Right renal pelvis (tissue), 4 donors: Measurements from ENCODE around the gene HIBCH. TPM values are rescaled to one million over a fixed set of nuclear protein-coding genes. Genes with fewer than 3 reads are reported as not detected.
"Not testable (repeated sequence)": the region's sequence is repeated elsewhere in the genome, so short reads cannot be mapped to it uniquely, and the experiment has no call there.

Experiments used
- DNase-seq, 4 donors: peaks; one replicate each; pipeline ENCODE4 v3.0.0-alpha.2; 2013; ENCODE audit warnings: low read depth in 4 of 4, low spot score in 3 of 4, missing footprints in 1 of 4
- polyA plus RNA-seq, 4 donors: library from polyadenylated mRNA; unstranded; fragments of 120-200 nt; gene quantifications; one replicate each; pipeline ENCODE4 v1.2.1, GENCODE V29; 2013; ENCODE audit not compliant: insufficient read length in 4 of 4

HIBCH gene
- polyA plus RNA-seq, 4 donors = 78.9 to 87.4 (median 79.3) TPM

DNA sequence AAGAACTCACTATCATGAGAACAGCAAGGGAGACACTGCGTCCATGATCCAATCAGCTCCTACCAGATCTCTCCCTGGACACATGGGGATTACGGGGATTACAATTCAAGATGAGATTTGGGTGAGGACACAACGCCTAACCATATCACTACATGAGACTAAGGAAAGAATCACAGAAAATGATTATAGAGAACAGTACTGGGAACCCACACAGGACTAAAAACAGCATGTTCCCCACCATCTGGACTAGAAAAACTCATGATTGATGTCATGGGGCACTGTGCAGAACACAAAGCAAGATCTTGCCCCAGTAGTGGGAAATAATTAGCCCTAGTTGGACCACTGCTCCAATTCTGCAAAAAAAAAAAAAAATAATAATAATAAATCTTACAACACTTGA, 63.5 kb downstream of the HIBCH start:
- DNase-seq = no peak

DNA sequence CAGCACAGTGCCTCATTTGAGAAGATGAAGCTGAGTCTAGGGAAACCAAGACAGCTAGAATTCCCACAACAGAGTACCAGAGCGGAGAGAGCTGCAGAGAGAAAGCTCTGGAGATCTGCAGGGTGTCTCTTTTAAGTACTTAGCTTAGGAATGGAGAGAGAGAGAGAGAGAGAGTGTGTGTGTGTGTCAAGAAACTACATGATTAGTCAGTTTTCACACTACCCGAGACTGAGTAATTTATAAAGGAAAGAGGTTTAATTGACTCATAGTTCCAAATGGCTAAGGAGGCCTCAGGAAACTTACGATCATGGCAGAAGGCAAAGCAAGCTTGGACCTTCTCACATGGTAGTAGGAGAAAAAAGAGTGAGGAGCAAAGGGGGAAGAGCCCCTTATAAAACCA, 64.0 kb downstream of the HIBCH start:
- no peak for DNase-seq

DNA sequence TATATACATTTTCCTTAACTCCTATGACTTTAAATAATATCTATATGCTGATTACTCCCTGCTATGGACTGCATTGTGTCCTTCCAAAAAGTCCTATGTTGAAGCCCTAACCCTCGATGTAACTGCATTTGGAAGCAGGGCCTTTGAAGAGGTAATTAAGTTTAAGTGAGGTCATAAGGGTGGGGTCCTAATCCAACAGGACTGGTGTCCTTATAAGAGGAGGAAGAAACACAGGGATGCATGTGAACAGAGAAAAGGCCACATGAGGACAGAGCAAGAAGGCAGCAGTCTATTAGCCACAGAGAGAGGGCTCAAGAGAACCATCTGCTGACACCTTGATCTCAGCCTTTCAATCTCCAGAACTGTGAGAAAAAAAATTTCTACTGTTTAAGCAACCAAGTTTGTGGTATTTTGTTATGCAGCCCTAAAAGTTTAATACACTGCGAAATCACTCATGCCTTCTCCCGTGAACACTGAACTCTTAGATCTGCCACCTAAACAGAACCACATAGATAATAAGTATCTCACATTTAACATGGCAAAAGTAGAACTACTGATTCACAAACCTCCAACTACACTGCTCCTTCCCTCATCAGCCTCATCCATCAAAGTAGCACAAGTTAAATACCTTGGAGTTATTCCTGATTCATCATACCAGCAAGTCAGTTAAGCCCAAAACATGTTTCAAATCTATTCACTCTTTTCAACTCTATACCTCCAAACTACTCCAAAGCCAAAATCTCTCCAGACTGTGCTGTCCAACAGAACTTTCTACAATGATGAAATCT, 65.4 kb downstream of the HIBCH start:
- no peak for DNase-seq

DNA sequence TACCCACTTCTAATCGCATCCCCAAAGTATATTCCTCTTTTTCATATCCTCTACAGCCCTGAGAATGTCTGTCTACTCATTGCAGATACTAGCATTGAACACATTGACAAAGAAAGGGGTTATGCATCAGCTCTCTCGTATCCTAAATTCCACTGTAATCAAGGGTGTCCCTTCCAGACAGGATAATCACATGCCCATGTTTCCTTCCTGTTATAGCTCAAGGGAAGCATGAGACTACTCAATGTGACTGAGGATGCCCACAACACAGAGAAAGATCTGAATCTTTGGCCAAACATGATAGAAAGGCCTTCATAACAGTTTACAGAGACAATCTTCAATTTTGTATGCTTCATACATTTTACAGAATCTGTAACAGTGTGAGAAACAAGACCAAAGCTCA, 69.2 kb downstream of the HIBCH start:
- DNase-seq = no peak

DNA sequence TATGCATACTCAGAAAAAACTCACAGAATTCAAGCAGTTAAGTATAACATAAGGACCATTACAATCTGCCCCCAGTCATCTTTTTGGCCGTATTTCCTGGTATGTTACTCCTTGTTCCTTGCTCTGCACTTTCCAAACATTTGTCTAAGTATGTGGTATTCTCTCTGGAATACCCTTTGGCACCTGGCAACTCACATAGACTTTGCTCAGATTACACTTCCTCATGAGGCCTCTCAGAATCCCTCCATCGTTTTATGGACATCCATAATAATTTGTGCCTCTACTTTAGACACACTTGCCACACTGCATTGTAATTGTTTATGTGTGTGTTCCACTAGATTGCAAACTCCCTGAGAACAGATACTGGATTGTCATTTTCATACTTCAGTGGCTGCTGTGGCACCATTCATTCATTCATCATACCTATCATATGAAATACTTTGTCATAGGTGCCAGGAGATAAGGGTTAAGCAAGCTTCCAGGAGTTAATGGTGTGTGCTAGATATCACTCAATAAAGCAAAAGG, 84.0 kb downstream of the HIBCH start:
- no peak for DNase-seq

DNA sequence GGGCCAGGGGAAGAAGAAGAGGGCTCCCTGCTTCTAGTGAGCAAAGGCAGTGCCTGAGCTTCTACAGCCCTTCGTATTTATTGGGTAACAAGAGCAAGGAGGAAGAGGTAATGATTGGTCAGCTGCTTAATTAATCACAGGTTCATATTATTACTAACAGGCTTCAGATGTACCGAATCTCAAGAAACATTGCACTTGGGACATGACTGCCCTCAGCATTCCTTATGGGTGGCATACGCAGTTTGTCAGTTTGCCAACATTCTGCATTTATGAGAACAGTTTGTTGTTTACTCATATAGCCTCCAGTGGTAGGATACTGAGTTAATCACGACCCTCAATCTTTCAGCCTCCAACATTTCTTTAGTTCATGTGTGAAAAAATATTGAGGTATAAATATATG, 84.5 kb downstream of the HIBCH start:
- DNase-seq = no peak

DNA sequence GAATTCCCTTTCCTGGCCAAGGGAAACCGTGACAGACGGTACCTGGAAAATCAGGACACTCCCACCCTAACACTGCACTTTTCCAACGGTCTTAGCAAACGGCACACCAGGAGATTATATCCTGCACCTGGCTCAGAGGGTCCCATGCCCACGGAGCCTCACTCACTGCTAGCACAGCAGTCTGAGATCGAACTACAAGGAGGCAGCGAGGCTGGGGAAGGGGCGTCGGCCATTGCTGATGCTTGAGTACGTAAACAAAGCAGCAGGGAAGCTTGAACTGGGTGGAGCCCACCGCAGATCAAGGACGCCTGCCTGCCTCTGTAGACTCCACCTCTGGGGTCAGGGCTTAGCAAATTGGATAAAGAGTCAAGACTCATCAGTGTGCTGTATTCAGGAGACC, 95.6 kb downstream of the HIBCH start:
- not testable (repeated sequence) for DNase-seq

DNA sequence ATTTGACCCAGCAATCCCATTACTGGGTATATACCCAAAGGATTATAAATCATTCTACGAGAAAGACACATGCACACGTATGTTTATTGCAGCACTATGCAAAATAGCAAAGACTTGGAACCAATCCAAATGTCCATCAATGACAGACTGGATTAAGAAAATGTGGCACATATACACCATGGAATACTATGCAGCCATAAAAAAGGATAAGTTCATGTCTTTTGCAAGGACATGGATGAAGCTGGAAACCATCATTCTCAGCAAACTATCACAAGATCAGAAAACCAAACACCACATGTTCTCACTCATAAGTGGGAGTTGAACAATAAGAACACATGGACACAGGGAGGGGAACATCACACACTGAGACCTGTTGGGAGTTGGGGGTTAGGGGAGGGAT, 96.9 kb downstream of the HIBCH start:
- DNase-seq = not testable (repeated sequence)

DNA sequence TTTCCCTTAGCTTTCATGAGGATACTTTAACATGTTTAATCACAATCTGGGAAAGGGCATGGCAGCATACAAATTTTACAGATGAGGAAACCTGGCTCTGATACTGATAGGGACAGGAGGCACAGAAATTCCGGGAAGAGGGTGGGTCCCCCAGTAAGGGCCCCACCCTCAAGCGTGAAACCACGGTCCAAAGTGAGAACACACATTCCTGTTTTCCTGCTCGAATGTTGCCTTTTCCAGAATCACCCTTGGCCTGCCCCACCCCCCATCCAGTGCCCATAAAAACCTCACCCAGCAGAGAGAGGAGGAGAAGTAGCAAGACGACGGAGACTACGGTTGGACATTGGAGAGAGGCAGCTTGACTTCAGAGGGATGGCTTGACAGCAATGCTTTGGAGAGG, 98.2 kb downstream of the HIBCH start:
- DNase-seq = no peak

DNA sequence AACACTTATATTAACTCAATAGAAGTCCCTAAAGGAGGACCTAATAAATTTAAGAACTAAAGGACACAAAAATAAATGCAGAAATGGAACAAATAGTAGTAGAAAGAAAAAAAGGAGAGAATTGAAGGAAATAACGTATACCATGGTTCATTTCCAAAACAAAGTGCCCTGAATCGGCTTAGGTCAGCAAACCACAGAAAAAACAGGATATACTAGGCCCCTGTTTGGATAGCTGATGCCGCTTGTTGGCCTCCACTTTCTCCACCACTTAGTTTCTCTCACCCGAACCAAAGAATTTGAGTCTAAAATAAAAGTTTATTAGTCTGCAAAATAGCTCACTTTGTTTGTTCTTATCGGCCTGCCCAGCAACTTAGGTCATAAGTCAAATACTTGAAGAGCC, 100.4 kb downstream of the HIBCH start:
- no peak for DNase-seq

DNA sequence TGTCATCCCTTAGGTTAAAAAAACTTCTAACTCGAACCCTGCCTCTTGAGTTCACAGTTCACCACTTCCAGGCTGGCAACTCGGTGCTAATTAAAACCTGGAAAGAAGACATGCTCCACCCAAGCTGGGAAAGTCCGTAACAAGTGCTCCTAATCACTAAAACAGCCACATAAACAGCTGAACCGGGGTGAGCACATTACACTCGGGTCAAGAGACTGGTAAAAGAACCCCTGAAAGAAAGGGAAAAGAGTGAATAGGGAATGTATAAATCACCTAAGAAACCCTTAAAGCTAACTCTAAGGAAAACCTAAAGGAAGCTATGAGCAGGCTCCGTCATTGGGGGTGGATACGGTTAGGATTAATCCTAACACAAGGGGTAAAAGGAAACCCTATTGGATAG, 102.0 kb downstream of the HIBCH start:
- no peak for DNase-seq

DNA sequence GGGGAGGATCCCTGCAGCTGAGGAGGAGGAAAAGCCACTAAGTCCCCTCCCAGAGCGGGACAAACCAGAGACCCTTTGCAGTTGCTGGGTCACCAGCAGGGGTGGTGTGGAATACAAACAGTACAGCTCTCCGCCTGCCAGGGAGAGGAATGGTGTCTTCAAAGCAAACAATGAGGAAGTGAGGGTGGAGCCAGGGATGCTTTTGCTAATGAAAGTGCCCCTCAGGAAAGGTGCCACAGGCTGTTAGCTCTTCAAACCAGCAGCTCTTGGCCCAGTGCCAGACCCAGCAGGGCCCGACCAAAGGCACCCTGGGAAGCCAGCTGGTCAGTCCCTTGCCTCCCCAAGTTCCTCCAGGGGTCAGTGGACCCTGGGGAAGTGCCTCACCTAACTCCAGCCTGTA, 102.8 kb downstream of the HIBCH start:
- DNase-seq = no peak

DNA sequence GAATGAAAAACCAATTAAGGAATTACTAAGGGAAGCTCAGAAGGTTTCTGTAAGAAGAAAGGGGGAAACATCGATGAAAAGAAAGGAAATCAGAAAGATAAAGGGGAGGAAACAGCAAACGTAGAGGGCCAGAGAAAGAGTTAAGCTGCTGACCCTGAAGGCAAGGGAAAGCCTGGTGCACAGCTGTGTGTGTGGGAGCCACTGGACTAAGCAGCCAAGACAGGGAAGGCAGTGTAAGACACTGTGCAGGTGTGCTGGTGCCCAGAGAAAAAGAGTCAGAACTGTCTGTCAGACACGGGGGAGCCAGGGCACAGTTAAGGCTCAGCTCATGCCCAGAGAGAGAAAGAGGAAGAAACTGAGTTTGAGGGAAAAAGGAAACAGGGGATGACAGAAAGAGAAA, 104.0 kb downstream of the HIBCH start:
- no peak for DNase-seq

DNA sequence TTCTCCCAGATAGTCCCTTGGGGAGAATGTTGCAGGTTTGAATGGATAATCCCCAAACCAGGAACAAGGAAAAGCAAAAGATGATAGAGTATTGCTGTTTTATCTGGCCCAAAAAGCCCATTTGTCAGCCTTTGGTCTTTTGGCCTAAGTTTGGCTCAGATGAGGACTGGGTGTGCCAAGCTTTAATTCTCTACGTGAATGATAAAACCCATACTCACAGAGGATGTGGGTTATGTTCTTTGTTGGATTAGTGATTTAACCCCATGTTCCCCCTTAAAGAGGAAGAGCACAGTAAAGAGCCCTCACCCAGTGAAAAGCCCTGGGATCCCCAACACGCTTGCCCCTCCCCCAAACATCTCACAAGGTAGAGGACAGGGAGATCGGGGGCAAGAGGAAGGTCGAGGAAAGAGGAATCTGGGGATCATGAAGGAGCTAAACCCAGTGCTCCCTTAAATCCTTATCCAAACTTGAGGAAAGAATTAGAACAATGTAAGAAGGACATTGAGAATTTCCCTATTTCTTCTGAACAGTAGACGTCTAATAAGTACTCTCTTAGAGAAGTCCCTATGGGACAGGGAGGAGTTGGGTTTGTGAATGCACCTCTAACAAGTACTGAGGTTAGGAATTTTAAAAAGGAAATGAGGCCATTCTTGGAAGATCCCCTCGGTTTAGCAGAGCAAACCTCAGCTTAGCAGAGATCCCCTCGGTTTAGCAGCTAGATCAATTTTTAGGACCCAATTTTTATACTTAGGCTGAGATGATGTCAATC, 105.0 kb downstream of the HIBCH start:
- no peak for DNase-seq

DNA sequence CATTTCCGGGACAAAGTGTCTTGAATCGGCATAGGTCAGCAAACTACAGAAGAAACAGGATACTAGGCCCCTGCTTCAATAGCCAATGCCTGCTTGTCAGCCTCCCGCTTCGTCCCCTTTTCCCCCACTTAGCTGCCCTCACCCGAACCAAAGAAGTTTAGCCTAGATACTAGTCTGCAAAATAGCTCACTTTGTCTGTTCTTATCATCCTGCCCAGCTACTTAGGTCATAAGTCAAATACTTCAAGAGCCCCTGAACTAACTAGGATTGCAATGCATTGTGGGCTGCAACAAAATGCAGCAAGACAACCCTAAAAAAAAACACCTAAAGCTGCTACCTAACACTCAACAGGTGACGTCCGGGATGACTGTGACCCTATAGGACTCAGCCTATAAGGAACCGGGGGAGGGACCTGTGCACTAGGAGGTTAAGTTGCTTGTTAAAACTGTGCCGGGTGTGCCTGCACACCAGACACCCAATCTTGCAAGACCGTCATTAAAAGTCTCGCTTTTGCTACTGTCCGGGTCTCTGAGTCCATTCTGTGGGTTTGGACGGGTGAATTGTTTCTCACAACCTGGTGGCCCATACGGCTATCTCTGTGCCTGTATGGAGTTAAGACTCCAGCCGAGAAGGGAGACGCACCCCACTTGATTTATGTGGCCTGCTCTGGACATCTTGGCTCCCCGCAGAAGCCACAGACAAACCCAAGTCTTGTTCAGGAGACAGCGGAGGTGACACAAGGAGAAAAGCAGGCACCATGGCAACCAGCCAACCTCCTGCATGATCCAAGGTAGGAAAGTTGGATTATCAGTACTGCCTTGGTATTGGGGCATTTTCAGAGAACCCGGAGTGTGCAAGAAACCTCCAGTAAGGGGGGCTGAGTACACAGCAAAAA, 105.9 kb downstream of the HIBCH start:
- DNase-seq = no peak

DNA sequence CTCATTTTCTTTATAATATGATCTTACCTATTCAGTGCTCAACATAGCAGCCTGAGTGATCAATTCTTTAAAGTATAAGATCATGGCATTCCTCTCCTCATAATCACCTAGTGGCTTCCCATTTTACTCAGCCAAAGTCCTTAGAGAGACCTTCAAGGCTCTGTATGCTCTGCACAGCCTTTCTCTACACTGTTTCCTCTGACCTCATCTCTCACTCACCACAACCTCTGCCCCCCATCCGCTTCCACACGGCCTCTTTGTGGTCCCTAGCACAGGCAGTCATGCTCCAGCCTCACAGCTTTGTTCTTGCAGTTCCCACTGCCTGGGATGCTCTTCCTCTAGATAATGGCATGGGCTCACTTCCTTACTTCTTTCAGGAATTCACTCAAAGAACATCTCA, 109.2 kb downstream of the HIBCH start:
- no peak for DNase-seq

DNA sequence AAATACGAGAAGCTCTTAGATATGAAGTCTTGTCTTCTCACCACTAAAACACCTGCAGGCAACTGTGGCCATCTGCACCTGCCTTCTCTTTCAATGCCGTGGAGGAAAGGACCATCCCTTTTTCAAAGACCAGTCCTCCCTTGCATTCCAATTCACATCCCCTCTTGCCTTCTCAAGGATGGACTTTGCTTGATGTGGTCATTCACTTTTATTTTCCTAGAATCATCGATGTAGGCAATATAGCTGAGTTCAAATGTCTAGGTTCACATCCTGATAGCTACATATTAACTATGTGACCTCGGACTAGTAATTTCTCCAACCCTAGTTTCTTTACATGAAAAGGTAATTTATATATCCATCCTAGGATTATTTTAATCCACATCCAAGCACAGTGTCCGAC, 110.1 kb downstream of the HIBCH start:
- no peak for DNase-seq

DNA sequence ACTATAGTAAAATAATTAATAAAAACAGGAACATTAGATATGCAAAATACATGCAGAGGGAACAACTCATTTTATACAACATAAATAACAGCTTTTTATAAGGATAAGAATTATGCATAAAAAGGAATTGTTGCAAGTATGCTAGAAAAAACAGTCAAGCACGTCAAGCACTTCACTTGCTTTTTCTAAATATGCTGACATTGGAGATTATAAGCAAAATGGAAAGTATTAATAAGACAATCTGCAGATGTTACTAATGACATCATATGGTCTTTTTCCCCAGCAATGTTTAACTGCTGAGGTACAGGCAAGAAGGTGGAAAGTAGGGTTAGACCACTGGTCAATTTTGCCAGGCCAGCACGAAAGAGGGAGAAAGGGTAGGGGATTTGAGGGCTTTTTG, 111.7 kb downstream of the HIBCH start:
- no peak for DNase-seq

DNA sequence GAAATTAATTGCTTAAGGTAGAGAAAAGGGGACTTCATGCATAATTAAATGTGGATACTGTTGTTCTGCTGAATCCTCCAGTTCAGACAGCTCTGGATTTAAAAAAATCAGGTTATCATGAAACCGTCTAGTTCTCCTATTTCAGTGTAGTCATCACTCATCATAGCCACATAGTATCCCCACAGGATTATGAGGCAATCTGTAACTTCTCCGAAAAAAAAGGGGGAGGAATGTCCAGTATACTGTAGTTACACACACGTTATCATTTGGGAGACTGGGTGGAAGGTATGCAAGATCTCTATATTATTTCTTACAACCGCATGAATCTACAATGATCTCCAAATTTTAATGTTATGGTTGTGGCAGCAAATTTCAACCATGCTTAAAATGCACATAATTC, 114.0 kb downstream of the HIBCH start:
- DNase-seq = no peak

DNA sequence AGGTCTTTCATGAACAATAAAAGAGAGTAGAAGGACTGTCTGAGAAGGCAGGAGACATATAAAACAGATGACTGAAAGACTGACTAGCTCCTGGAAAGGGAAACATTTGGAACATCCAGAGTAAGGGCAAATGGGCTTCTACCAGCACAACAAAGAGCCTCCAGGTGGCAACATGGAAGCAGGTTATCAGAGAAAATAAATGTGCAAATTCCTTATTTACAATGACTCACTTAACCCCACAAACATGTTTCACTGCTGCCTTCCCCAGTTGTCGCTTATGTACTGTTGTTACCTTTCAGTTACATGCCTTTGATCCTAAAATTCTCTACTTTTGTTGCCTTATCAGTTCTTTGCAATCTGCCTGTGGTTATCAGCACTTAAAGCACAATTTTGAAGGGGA, 117.0 kb downstream of the HIBCH start:
- DNase-seq = no peak

DNA sequence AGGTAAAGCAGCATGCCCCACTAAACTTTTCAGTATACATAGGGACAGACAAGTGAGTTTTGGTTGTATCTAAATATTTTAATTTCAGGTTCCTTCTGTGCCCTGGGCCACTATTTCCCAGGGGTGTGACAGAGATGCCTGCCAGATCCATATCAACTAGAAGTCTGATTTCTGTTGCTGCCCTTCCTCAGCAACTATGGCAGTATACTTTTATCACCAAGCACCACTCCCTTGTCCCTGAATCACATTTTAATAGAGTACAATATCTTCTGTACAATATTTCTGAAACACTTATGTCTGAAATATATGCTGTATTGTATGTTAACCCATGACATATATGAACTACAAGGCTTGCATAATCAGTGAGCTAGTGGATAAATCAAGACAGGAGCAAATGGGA, 117.6 kb downstream of the HIBCH start:
- DNase-seq = no peak
